HEK293T (cell line): ENCODE data around the gene AGBL4.

Experiments used
- ARNT ChIP-seq: fragments of 450-650 bp; IDR thresholded peaks from 2 replicates; pipeline ENCODE4 v1.6.1; 2017; ENCODE audit warnings: mild to moderate bottlenecking
- ELF4 ChIP-seq: fragments of 450-650 bp; IDR thresholded peaks from 2 replicates; pipeline ENCODE4 v1.6.1; 2017; ENCODE audit warnings: antibody characterized with exemption
- FOXK2 ChIP-seq: fragments of 450-650 bp; IDR thresholded peaks from 2 replicates; pipeline ENCODE4 v1.6.1; 2016; ENCODE audit warnings: mild to moderate bottlenecking
- FOXM1 ChIP-seq: fragments of 450-650 bp; IDR thresholded peaks from 2 replicates; pipeline ENCODE4 v1.6.1; 2017; ENCODE audit warnings: mild to moderate bottlenecking, borderline replicate concordance
- HDGF ChIP-seq: fragments of 450-650 bp; IDR thresholded peaks from 2 replicates; pipeline ENCODE4 v1.6.1; 2017; ENCODE audit warnings: antibody characterized with exemption, borderline replicate concordance
- L3MBTL2 ChIP-seq: fragments of 450-650 bp; conservative IDR thresholded peaks from 2 replicates; pipeline ENCODE4 v1.6.1; 2016; ENCODE audit warnings: mild to moderate bottlenecking
- LEF1 ChIP-seq: fragments of 450-650 bp; IDR thresholded peaks from 2 replicates; pipeline ENCODE4 v1.6.1; 2017; ENCODE audit warnings: mild to moderate bottlenecking, borderline replicate concordance
- NFRKB ChIP-seq: fragments of 450-650 bp; IDR thresholded peaks from 2 replicates; pipeline ENCODE4 v1.6.1; 2016; ENCODE audit warnings: mild to moderate bottlenecking, moderate library complexity
- SP1 ChIP-seq: fragments of 450-650 bp; IDR thresholded peaks from 2 replicates; pipeline ENCODE4 v1.6.1; 2017
- SUZ12 ChIP-seq: fragments of 450-650 bp; IDR thresholded peaks from 2 replicates; pipeline ENCODE4 v1.6.1; 2016; ENCODE audit warnings: mild to moderate bottlenecking
- TARDBP ChIP-seq: fragments of 450-650 bp; IDR thresholded peaks from 2 replicates; pipeline ENCODE4 v1.6.1; 2016

- no peak for TF ChIP-seq LEF1
- TF ChIP-seq HDGF: no peak
- no peak for TF ChIP-seq SP1
- no peak for TF ChIP-seq ELF4
- TF ChIP-seq SUZ12: no peak
- no peak for TF ChIP-seq FOXK2
- TF ChIP-seq FOXM1: no peak
- TF ChIP-seq L3MBTL2: no peak
- TF ChIP-seq NFRKB: no peak
- no peak for TF ChIP-seq ARNT
- no peak for TF ChIP-seq TARDBP
These were observed 1355.4 kb downstream of the AGBL4 start for GRCh38 chr1:48668339-48668738.
